Stimulated activated CD4-positive, alpha-beta T cell treated with anti-CD3 and anti-CD28 coated beads, Interleukin-4, amount 100 ng/mL, for 1 hour (primary cell): ENCODE measurements around the gene GPR65.

Experiments used
- DNase-seq: peaks from one replicate; pipeline ENCODE4 v3.0.0-alpha.2; 2020

Gene GPR65

GRCh38 chr14:88043529-88044443 is 38.9 kb downstream of the GPR65 start:
- DNase-seq = no peak

GRCh38 chr14:88044444-88044758 is 39.5 kb downstream of the GPR65 start:
- DNase-seq = no peak

- no peak for DNase-seq
Measured at GRCh38 chr14:88044776-88045446, 40.0 kb downstream of the GPR65 start.

- DNase-seq = no peak
Measured at GRCh38 chr14:88045705-88046104, 40.8 kb downstream of the GPR65 start.

GRCh38 chr14:88048351-88048750 is 43.4 kb downstream of the GPR65 start:
- DNase-seq = no peak

GRCh38 chr14:88049266-88049665 is 44.3 kb downstream of the GPR65 start:
- DNase-seq = no peak

GRCh38 chr14:88049936-88050335 is 45.0 kb downstream of the GPR65 start:
- DNase-seq = no peak

GRCh38 chr14:88060576-88060975 is 55.6 kb downstream of the GPR65 start:
- DNase-seq = no peak

- no peak for DNase-seq
Measured at GRCh38 chr14:88063811-88064210, 58.9 kb downstream of the GPR65 start.
